K562 (cell line): ENCODE data around the gene ACOT13. TPM values are rescaled to one million over a fixed set of nuclear protein-coding genes. Genes with fewer than 3 reads are reported as not detected.
A peak's percentile ranks its signal among the peaks of the same experiment; 100 is the strongest.

ENCODE experiments used
- ATF2 ChIP-seq: sonication (generic); formaldehyde crosslinking; IDR thresholded peaks from 2 replicates; pipeline ENCODE4 v1.8.1; 2022; ENCODE audit warnings: missing genetic modification reagents
- ATF7 ChIP-seq: fragments of 450-650 bp; IDR thresholded peaks from 2 replicates; pipeline ENCODE4 v1.7.1; 2014; ENCODE audit warnings: mild to moderate bottlenecking, moderate library complexity
- CBFA2T2 ChIP-seq: fragments of 450-650 bp; conservative IDR thresholded peaks from 2 replicates; pipeline ENCODE4 v1.6.1; 2017; ENCODE audit warnings: mild to moderate bottlenecking
- CBX5 ChIP-seq: IDR thresholded peaks from 2 replicates; pipeline ENCODE4 v1.6.1; 2014; ENCODE audit warnings: low read depth, borderline replicate concordance
- EP300 ChIP-seq: IDR thresholded peaks from 2 replicates; pipeline ENCODE4 v1.6.1; 2012; ENCODE audit warnings: low read length, improper control_type of control experiment
- MTA3 ChIP-seq: fragments of 450-650 bp; formaldehyde crosslinking; IDR thresholded peaks from 2 replicates; pipeline ENCODE4 v1.6.1; 2017; ENCODE audit warnings: mild to moderate bottlenecking, borderline replicate concordance
- NFRKB ChIP-seq: fragments of 450-650 bp; IDR thresholded peaks from 2 replicates; pipeline ENCODE4 v1.6.1; 2016; ENCODE audit warnings: low read depth
- NKRF ChIP-seq: fragments of 450-650 bp; IDR thresholded peaks from 2 replicates; pipeline ENCODE4 v1.6.1; 2016; ENCODE audit warnings: borderline replicate concordance
- SAP30 ChIP-seq: fragments of 200-600 bp; sonication (generic); IDR thresholded peaks from 2 replicates; pipeline ENCODE4 v1.6.1; 2012; ENCODE audit warnings: borderline replicate concordance, low read depth, mild to moderate bottlenecking, moderate library complexity, low read length, control low read depth, inconsistent platforms; ENCODE audit not compliant: insufficient read depth, poor library complexity, severe bottlenecking
- TRIM28 ChIP-seq: fragments of 450-650 bp; IDR thresholded peaks from 2 replicates; pipeline ENCODE4 v1.6.1; 2017
- ZNF253 ChIP-seq: fragments of 250-450 bp; sonication (Bioruptor Pico); conservative IDR thresholded peaks from 2 replicates; pipeline ENCODE4 v1.6.1; 2021; ENCODE audit warnings: mild to moderate bottlenecking
- ZNF384 ChIP-seq: IDR thresholded peaks from 2 replicates; pipeline ENCODE4 v1.6.1; 2012; ENCODE audit warnings: low read depth, low read length, improper control_type of control experiment
- ZNF639 ChIP-seq, 2 experiments: fragments of 200-800 bp in 1 of 2; sonication (Bioruptor generic) in 1 of 2; sonication (generic) in 1 of 2; formaldehyde crosslinking in 1 of 2; IDR thresholded peaks in 1 of 2; conservative IDR thresholded peaks in 1 of 2; 2 replicates each; pipeline versions ENCODE4 v1.5.0 to v1.6.1; 2016 to 2020; ENCODE audit warnings: missing compliant biosample characterization in 1 of 2, missing genetic modification characterization in 1 of 2, missing genetic modification reagents in 1 of 2
- polyA plus RNA-seq, 8 experiments: library from polyadenylated mRNA; depleted of rRNA in 4 of 8; stranded (reverse) in 5 of 8; unstranded in 3 of 8; fragments of >200 nt; fragmentation: Nextera tagmentation in 2 of 8; fragmentation: Illumina TruSeq in 1 of 8; extraction: Ambion mirVana in 2 of 8; extraction: Trizol in 1 of 8; gene quantifications; 2 replicates each; pipeline versions ENCODE4 v1.2.1 to v1.2.3, GENCODE V29; 2011 to 2014; ENCODE audit warnings: inconsistent platforms in 1 of 8, missing spikeins in 1 of 8
- total RNA-seq, 7 experiments: library from RNA; depleted of rRNA in 6 of 7; stranded (reverse); fragments of >200 nt in 6 of 7; fragmentation: Illumina TruSeq in 2 of 7; extraction: Trizol in 2 of 7; gene quantifications; 2 replicates each; pipeline versions ENCODE4 v1.2.1 to v1.2.3, GENCODE V29; 2011 to 2021; ENCODE audit warnings: low replicate concordance in 1 of 7
- TF ChIP-seq, protein P1 (sequence below): fragments of 200-800 bp; sonication (Bioruptor generic); IDR thresholded peaks from 2 replicates; pipeline ENCODE4 v1.6.1; 2017; ENCODE audit warnings: missing genetic modification characterization, missing compliant biosample characterization
- TF ChIP-seq, protein P2 (sequence below): sonication (generic); formaldehyde crosslinking; IDR thresholded peaks from 2 replicates; pipeline ENCODE4 v1.8.0; 2022; ENCODE audit warnings: mild to moderate bottlenecking, missing genetic modification reagents
- TF ChIP-seq, protein P3 (sequence below): fragments of 200-400 bp; formaldehyde crosslinking; IDR thresholded peaks from 2 replicates; pipeline ENCODE4 v1.6.1; 2017; ENCODE audit warnings: mild to moderate bottlenecking, low read depth, low read length, moderate library complexity

The ACOT13 gene
- total and polyA plus RNA-seq, 9 of the 15 experiments (the other 6 are each of a cell fraction or from before 2014, with no cell fraction given): 14.1 to 129 (median 65.7) TPM

- TF ChIP-seq ATF7 (0 out of 2 replicates have a peak, but pooled peaks have one; percentile 33), CBX5 (no peak), ZNF384 (peak; percentile 41; the same call in 1 of the 2 replicates), SAP30 (peak; percentile 54), CBFA2T2 (no peak), MTA3 (peak; percentile 44; the same call in 1 of the 2 replicates), TRIM28 (peak; percentile 38; the same call in 1 of the 2 replicates), ATF2 (CRISPR knock-in tag) (no peak), NKRF (peak; percentile 56; the same call in 1 of the 2 replicates), NFRKB (peak; percentile 30; the same call in 1 of the 2 replicates), ZNF253 (CRISPR knock-in tag) (no peak), ZNF639 (CRISPR knock-in tag; conservative IDR thresholded peaks at IDR 0.05 in 1 of 2, IDR thresholded peaks at IDR 0.05 in 1 of 2) (0 out of 4 replicates have a peak, but pooled peaks of 1 of the 2 experiments have one; percentile 34), EP300 (no peak)
- TF ChIP-seq, protein P1, sequence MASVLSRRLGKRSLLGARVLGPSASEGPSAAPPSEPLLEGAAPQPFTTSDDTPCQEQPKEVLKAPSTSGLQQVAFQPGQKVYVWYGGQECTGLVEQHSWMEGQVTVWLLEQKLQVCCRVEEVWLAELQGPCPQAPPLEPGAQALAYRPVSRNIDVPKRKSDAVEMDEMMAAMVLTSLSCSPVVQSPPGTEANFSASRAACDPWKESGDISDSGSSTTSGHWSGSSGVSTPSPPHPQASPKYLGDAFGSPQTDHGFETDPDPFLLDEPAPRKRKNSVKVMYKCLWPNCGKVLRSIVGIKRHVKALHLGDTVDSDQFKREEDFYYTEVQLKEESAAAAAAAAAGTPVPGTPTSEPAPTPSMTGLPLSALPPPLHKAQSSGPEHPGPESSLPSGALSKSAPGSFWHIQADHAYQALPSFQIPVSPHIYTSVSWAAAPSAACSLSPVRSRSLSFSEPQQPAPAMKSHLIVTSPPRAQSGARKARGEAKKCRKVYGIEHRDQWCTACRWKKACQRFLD (CRISPR knock-in tag): no peak
- TF ChIP-seq, protein P2, sequence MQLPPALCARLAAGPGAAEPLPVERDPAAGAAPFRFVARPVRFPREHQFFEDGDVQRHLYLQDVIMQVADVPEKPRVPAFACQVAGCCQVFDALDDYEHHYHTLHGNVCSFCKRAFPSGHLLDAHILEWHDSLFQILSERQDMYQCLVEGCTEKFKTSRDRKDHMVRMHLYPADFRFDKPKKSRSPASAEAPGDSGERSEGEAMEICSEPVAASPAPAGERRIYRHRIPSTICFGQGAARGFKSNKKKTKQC: no peak
- TF ChIP-seq, protein P3, sequence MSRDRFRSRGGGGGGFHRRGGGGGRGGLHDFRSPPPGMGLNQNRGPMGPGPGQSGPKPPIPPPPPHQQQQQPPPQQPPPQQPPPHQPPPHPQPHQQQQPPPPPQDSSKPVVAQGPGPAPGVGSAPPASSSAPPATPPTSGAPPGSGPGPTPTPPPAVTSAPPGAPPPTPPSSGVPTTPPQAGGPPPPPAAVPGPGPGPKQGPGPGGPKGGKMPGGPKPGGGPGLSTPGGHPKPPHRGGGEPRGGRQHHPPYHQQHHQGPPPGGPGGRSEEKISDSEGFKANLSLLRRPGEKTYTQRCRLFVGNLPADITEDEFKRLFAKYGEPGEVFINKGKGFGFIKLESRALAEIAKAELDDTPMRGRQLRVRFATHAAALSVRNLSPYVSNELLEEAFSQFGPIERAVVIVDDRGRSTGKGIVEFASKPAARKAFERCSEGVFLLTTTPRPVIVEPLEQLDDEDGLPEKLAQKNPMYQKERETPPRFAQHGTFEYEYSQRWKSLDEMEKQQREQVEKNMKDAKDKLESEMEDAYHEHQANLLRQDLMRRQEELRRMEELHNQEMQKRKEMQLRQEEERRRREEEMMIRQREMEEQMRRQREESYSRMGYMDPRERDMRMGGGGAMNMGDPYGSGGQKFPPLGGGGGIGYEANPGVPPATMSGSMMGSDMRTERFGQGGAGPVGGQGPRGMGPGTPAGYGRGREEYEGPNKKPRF: no peak
Measured at GRCh38 chr6:24719125-24719971, 52.5 kb downstream of the ACOT13 start, which contains the start of gene C6orf62 (continued).
